GM23338 (cell line): Measurements from ENCODE around the gene SAMD7. TPM values are rescaled to one million over a fixed set of nuclear protein-coding genes. Genes with fewer than 3 reads are reported as not detected.

Experiments used
- ATAC-seq: fragments of 200-7000 bp; cut with Tn5 transposase; 3 replicates; pipeline ENCODE4 v1.9.1; 2020
- DNase-seq: peaks from one replicate; pipeline ENCODE4 v3.0.0-alpha.2; 2015; ENCODE audit warnings: low spot score
- H2AFZ ChIP-seq: fragments of 200-600 bp; sonication (generic); 2 replicates; pipeline ENCODE4 v1.8.0; 2016; ENCODE audit warnings: antibody characterized with exemption, mild to moderate bottlenecking, moderate library complexity
- H3F3A ChIP-seq: fragments of 200-600 bp; sonication (generic); replicated peaks from 2 replicates; pipeline ENCODE4 v1.8.0; 2017; ENCODE audit warnings: antibody characterized with exemption, mixed run types, low read depth
- H3K27ac ChIP-seq: fragments of 200-600 bp; sonication (generic); 2 replicates; pipeline ENCODE4 v1.6.1; 2016; ENCODE audit warnings: low read depth
- H3K27me3 ChIP-seq: fragments of 200-600 bp; sonication (generic); 2 replicates; pipeline ENCODE4 v1.8.0; 2016; ENCODE audit warnings: mild to moderate bottlenecking, mixed run types, moderate library complexity; ENCODE audit not compliant: insufficient read depth
- H3K36me3 ChIP-seq: fragments of 200-600 bp; sonication (generic); 2 replicates; pipeline ENCODE4 v1.8.0; 2016; ENCODE audit warnings: mild to moderate bottlenecking; ENCODE audit not compliant: insufficient read depth
- H3K4me1 ChIP-seq: fragments of 200-600 bp; sonication (generic); 2 replicates; pipeline ENCODE4 v1.8.0; 2016; ENCODE audit warnings: mild to moderate bottlenecking, moderate library complexity; ENCODE audit not compliant: insufficient read depth
- H3K4me2 ChIP-seq: fragments of 200-600 bp; sonication (generic); 2 replicates; pipeline ENCODE4 v1.7.1; 2017; ENCODE audit warnings: mixed run types
- H3K4me3 ChIP-seq: fragments of 200-600 bp; sonication (generic); 2 replicates; pipeline ENCODE4 v1.6.1; 2016; ENCODE audit warnings: mixed run types
- H3K79me2 ChIP-seq: fragments of 200-600 bp; sonication (generic); replicated peaks from 2 replicates; pipeline ENCODE4 v1.8.0; 2017; ENCODE audit warnings: mild to moderate bottlenecking; ENCODE audit not compliant: insufficient read depth
- H3K9me2 ChIP-seq: fragments of 200-600 bp; sonication (generic); 2 replicates; pipeline ENCODE4 v1.8.0; 2017; ENCODE audit not compliant: insufficient read depth
- H4K20me1 ChIP-seq: fragments of 200-600 bp; sonication (generic); replicated peaks from 2 replicates; pipeline ENCODE4 v1.8.0; 2017; ENCODE audit warnings: mild to moderate bottlenecking; ENCODE audit not compliant: insufficient read depth
- H3K27ac Mint-ChIP-seq: 2 replicates; pipeline ENCODE4 v1.8.0; 2020; ENCODE audit warnings: inconsistent platforms, mild to moderate bottlenecking, moderate library complexity, mixed read lengths
- H3K27me3 Mint-ChIP-seq: 3 replicates; pipeline ENCODE4 v1.8.0; 2022; ENCODE audit warnings: low read depth, mild to moderate bottlenecking, moderate library complexity, mixed read lengths, inconsistent platforms; ENCODE audit not compliant: insufficient read depth, poor library complexity
- H3K36me3 Mint-ChIP-seq: 3 replicates; pipeline ENCODE4 v1.8.0; 2021; ENCODE audit warnings: low read depth, mild to moderate bottlenecking, inconsistent platforms, moderate library complexity, mixed read lengths
- H3K4me1 Mint-ChIP-seq: 3 replicates; pipeline ENCODE4 v1.8.0; 2020; ENCODE audit warnings: mild to moderate bottlenecking, inconsistent platforms, mixed read lengths
- H3K4me3 Mint-ChIP-seq: 3 replicates; pipeline ENCODE4 v1.8.0; 2021; ENCODE audit warnings: moderate library complexity, mild to moderate bottlenecking, inconsistent platforms, mixed read lengths
- H3K9me3 Mint-ChIP-seq: 3 replicates; pipeline ENCODE4 v1.8.0; 2020; ENCODE audit warnings: moderate library complexity, mild to moderate bottlenecking, inconsistent platforms, mixed read lengths
- POLR2AphosphoS5 ChIP-seq: IDR thresholded peaks from 2 replicates; pipeline ENCODE4 v1.6.1; 2016; ENCODE audit warnings: antibody characterized with exemption, low read depth
- ZNF114 ChIP-seq: fragments of 250-450 bp; sonication (Bioruptor Pico); IDR thresholded peaks from 2 replicates; pipeline ENCODE4 v1.5.0; 2020; ENCODE audit warnings: mild to moderate bottlenecking, moderate library complexity
- polyA plus RNA-seq: library from polyadenylated mRNA; unstranded; fragments of >200 nt; fragmentation: Nextera tagmentation; extraction: Ambion mirVana; gene quantifications from 2 replicates; pipeline ENCODE4 v1.2.1, GENCODE V29; 2016
- total RNA-seq: library from RNA; depleted of rRNA; stranded (reverse); fragments of >200 nt; shearing (Covaris generic); gene quantifications from 2 replicates; pipeline ENCODE4 v1.2.3, GENCODE V29; 2014
- TF ChIP-seq, protein P1 (sequence below): IDR thresholded peaks from one replicate; pipeline ENCODE4 v1.6.1; 2018; ENCODE audit warnings: antibody characterized with exemption; ENCODE audit not compliant: unreplicated experiment
- TF ChIP-seq, protein P2 (sequence below): IDR thresholded peaks from 2 replicates; pipeline ENCODE4 v1.6.1; 2016; ENCODE audit warnings: antibody characterized with exemption
- TF ChIP-seq, protein P3 (sequence below), 2 experiments: fragments of 200-600 bp in 1 of 2; sonication (generic) in 1 of 2; conservative IDR thresholded peaks; 2 replicates each; pipeline versions ENCODE4 v1.5.1 to v1.6.1; 2016 to 2017; ENCODE audit warnings: antibody characterized with exemption in 2 of 2, low read depth in 2 of 2, mild to moderate bottlenecking in 2 of 2, moderate library complexity in 1 of 2

The SAMD7 gene
- total and polyA plus RNA-seq, 2 experiments from 2014 or later = not detected

DNA sequence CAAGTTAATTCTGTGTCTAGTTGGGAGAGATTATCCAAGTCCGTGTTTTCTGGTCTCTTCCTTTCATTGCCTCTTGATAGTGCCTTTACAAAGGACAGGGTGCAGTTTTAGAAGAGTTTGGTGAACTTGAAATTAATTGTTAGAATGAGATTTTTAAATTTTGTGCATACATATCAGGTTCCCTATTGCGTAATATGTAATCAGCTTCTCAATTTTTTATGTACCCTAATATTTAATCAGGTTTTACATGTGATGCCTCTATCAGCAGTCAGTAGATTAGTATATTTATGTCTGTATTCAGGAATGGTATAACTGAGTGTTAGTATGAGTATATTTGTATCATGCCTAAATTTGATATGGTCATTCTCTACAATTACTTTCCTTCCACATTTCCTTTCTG, 60.1 kb downstream of the SAMD7 start:
- no peak overlapping the region for H3K27ac Mint-ChIP-seq
- peaks cover 18% of the 10 kb centered on the region for H3K4me1 Mint-ChIP-seq
- Histone ChIP-seq H4K20me1 (peaks cover 36% of the 10 kb centered on the region), H3K9me2 (no peaks in the 10 kb centered on the region), H2AFZ (no peak overlapping the region), H3K4me1 (peaks cover 18% of the 10 kb centered on the region), H3K4me3 (no peak overlapping the region), H3K79me2 (peaks cover 96% of the 10 kb centered on the region), H3F3A (no peaks in the 10 kb centered on the region), H3K4me2 (no peak overlapping the region), H3K36me3 (peaks cover 5% of the 10 kb centered on the region; the same call in 1 of the 2 replicates), H3K27me3 (no peaks in the 10 kb centered on the region), H3K27ac (no peak overlapping the region)
- ATAC-seq (no peak), DNase-seq (no peak)
- no peaks in the 10 kb centered on the region for H3K9me3 Mint-ChIP-seq
- H3K27me3 Mint-ChIP-seq = no peaks in the 10 kb centered on the region
- TF ChIP-seq, protein P1, sequence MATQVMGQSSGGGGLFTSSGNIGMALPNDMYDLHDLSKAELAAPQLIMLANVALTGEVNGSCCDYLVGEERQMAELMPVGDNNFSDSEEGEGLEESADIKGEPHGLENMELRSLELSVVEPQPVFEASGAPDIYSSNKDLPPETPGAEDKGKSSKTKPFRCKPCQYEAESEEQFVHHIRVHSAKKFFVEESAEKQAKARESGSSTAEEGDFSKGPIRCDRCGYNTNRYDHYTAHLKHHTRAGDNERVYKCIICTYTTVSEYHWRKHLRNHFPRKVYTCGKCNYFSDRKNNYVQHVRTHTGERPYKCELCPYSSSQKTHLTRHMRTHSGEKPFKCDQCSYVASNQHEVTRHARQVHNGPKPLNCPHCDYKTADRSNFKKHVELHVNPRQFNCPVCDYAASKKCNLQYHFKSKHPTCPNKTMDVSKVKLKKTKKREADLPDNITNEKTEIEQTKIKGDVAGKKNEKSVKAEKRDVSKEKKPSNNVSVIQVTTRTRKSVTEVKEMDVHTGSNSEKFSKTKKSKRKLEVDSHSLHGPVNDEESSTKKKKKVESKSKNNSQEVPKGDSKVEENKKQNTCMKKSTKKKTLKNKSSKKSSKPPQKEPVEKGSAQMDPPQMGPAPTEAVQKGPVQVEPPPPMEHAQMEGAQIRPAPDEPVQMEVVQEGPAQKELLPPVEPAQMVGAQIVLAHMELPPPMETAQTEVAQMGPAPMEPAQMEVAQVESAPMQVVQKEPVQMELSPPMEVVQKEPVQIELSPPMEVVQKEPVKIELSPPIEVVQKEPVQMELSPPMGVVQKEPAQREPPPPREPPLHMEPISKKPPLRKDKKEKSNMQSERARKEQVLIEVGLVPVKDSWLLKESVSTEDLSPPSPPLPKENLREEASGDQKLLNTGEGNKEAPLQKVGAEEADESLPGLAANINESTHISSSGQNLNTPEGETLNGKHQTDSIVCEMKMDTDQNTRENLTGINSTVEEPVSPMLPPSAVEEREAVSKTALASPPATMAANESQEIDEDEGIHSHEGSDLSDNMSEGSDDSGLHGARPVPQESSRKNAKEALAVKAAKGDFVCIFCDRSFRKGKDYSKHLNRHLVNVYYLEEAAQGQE = no peak
- TF ChIP-seq, protein P2, sequence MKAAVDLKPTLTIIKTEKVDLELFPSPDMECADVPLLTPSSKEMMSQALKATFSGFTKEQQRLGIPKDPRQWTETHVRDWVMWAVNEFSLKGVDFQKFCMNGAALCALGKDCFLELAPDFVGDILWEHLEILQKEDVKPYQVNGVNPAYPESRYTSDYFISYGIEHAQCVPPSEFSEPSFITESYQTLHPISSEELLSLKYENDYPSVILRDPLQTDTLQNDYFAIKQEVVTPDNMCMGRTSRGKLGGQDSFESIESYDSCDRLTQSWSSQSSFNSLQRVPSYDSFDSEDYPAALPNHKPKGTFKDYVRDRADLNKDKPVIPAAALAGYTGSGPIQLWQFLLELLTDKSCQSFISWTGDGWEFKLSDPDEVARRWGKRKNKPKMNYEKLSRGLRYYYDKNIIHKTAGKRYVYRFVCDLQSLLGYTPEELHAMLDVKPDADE = no peak
- TF ChIP-seq ZNF114 (CRISPR knock-in tag) = no peak
- no peak for TF ChIP-seq POLR2AphosphoS5
- peaks cover 6% of the 10 kb centered on the region for H3K36me3 Mint-ChIP-seq
- no peak overlapping the region for H3K4me3 Mint-ChIP-seq

DNA sequence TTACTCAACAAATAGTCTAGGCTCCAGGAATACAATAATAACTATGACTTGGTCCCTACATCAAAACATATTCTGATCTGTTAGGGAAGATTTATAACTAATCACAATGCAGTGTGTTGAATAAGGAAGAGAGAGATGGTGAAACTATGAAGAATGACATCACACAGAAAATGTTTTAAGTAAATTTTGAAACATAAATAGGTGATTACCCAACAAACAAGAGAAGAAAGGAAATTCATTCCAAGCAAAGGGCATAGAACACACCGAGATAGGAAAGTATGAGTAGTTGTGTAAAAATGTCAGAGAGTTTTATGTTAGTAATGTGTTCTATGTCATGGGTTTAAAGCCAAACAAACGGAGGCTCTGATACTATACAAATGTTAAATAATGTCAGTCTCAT, 68.7 kb downstream of the SAMD7 start:
- no peak overlapping the region for H3K4me3 Mint-ChIP-seq
- DNase-seq = no peak
- no peaks in the 10 kb centered on the region for H3K9me3 Mint-ChIP-seq
- Histone ChIP-seq H4K20me1 (no peaks in the 10 kb centered on the region; the same call in 1 of the 2 replicates), H3K27ac (no peak overlapping the region), H3F3A (no peaks in the 10 kb centered on the region), H3K36me3 (peaks cover 66% of the 10 kb centered on the region), H3K4me2 (no peak overlapping the region), H3K4me3 (no peak overlapping the region), H2AFZ (no peak overlapping the region), H3K9me2 (no peaks in the 10 kb centered on the region), H3K27me3 (no peaks in the 10 kb centered on the region), H3K4me1 (no peaks in the 10 kb centered on the region), H3K79me2 (peaks cover 18% of the 10 kb centered on the region)
- H3K4me1 Mint-ChIP-seq = no peaks in the 10 kb centered on the region
- ATAC-seq = no peak
- H3K27me3 Mint-ChIP-seq = no peaks in the 10 kb centered on the region
- no peak overlapping the region for H3K27ac Mint-ChIP-seq
- peaks cover 70% of the 10 kb centered on the region for H3K36me3 Mint-ChIP-seq
- TF ChIP-seq, protein P3, sequence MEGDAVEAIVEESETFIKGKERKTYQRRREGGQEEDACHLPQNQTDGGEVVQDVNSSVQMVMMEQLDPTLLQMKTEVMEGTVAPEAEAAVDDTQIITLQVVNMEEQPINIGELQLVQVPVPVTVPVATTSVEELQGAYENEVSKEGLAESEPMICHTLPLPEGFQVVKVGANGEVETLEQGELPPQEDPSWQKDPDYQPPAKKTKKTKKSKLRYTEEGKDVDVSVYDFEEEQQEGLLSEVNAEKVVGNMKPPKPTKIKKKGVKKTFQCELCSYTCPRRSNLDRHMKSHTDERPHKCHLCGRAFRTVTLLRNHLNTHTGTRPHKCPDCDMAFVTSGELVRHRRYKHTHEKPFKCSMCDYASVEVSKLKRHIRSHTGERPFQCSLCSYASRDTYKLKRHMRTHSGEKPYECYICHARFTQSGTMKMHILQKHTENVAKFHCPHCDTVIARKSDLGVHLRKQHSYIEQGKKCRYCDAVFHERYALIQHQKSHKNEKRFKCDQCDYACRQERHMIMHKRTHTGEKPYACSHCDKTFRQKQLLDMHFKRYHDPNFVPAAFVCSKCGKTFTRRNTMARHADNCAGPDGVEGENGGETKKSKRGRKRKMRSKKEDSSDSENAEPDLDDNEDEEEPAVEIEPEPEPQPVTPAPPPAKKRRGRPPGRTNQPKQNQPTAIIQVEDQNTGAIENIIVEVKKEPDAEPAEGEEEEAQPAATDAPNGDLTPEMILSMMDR (conservative IDR thresholded peaks at IDR 0.05; ENCODE audit: low read depth in 2 of 2) = no peak
- TF ChIP-seq, protein P1 = no peak
